ENCODE results near the gene C2.
"Not testable (repeated sequence)": the region's sequence is repeated elsewhere in the genome, so short reads cannot be mapped to it uniquely, and the experiment has no call there.

Gene C2

DNA sequence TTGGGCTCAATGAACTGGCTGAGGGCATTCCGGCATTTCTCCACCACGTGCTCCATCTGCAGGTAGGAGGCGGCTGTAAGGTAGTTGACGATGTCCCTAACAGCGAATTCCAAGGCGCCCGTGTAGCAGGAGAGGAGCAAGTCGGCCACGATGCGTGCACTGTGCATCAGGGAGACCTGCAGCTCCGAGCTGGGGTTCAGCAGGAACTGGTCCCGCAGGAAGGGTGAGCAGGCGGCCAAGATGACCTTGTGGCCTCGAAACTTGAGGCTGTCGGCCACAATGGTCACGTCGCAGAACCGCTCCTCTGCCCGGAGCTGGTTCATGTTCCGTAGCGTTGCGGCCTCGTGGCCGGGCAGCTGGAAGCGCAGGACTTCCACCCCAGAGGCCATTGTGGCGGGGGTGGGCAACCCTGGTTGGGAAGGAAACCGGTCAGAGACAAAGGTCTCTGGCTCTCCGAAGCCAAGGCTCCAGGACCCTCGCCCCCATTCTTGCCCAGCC is 26.6 kb upstream of the C2 start:
- no peak for DNase-seq
- Histone ChIP-seq H3K36me3 (peaks cover 6% of the 10 kb centered on the region), H3K4me1 (peaks cover 2% of the 10 kb centered on the region; the same call in 1 of the 2 replicates), H3K27me3 (no peaks in the 10 kb centered on the region), H3K9me3 (no peaks in the 10 kb centered on the region), H3K4me3 (ENCODE audit: low read depth, low read length) (peak overlapping the region; percentile 72)
- TF ChIP-seq, protein P1, sequence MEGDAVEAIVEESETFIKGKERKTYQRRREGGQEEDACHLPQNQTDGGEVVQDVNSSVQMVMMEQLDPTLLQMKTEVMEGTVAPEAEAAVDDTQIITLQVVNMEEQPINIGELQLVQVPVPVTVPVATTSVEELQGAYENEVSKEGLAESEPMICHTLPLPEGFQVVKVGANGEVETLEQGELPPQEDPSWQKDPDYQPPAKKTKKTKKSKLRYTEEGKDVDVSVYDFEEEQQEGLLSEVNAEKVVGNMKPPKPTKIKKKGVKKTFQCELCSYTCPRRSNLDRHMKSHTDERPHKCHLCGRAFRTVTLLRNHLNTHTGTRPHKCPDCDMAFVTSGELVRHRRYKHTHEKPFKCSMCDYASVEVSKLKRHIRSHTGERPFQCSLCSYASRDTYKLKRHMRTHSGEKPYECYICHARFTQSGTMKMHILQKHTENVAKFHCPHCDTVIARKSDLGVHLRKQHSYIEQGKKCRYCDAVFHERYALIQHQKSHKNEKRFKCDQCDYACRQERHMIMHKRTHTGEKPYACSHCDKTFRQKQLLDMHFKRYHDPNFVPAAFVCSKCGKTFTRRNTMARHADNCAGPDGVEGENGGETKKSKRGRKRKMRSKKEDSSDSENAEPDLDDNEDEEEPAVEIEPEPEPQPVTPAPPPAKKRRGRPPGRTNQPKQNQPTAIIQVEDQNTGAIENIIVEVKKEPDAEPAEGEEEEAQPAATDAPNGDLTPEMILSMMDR (IDR thresholded peaks at IDR 0.05; ENCODE audit: low read depth, low read length): no peak

DNA sequence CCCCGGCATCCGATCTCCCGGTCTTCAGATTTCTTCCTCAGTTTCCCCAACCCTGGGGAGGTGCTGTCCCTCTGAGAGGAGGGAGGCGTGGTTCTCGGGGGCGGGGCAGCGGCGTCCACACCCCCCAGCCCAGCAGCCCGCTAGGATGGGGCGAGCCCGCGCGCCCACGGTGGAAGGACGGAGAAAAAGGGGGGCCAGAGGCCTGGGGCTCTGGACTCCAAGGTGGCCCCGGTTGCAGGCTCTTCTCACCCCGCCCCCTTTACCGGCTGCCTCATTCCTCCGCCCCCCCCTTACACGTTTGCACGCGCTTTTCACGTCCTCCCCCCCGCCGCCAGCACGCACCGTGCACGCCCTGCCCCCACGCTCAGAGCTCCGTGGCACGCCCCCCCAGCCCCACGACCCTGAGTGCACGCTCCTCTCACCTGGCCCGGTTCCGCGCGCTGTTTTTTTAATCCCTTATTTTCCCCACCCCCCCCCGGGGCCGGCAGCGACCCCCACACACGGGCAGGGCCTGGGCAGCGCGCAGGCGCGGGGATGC is 26.0 kb upstream of the C2 start:
- peaks cover 2% of the 10 kb centered on the region; the same call in 1 of the 2 replicates for H3K4me1 ChIP-seq
- no peaks in the 10 kb centered on the region for H3K27me3 ChIP-seq
- H3K36me3 ChIP-seq: peaks cover under 1% of the 10 kb centered on the region; the same call in 1 of the 2 replicates
- H3K4me3 ChIP-seq (ENCODE audit: low read depth, low read length): peak overlapping the region; percentile 72
- H3K9me3 ChIP-seq: no peaks in the 10 kb centered on the region
- DNase-seq: peak; percentile 42
- TF ChIP-seq, protein P1 (IDR thresholded peaks at IDR 0.05; ENCODE audit: low read depth, low read length): no peak

GRCh38 chr6:31901953-31902643 is 25.4 kb upstream of the C2 start, which contains the start of gene ZBTB12:
ZBTB12 (minus strand) TSS chr6:31902086; CDS start chr6:31901305, 781 bp downstream.
- DNase-seq: peak; percentile 92
- TF ChIP-seq, protein P1 (IDR thresholded peaks at IDR 0.05; ENCODE audit: low read depth, low read length): no peak
- Histone ChIP-seq H3K9me3 (no peaks in the 10 kb centered on the region), H3K27me3 (no peaks in the 10 kb centered on the region), H3K4me3 (ENCODE audit: low read depth, low read length) (peak within 1 kb of the TSS; percentile 72), H3K4me1 (peaks cover 2% of the 10 kb centered on the region; the same call in 1 of the 2 replicates), H3K36me3 (no peaks in the 10 kb centered on the region)

DNA sequence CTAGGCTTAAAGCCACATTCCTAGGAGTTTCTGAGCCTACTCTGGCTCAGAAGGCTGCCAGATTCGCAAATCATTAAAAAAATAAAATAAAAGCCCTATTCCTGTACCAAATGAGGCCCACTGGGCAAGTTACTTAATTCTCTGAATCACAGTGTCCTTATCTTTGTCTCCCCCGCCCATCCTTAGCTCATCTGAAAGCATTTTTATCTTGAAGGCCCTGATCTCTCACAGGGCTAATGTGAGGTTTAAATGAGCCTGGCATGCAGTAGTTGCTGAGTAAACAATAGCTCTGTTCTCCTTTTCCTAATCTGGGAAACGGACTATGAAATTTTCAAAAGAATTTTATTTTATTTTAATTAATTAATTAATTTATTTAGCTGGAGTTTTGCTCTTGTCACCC is 23.6 kb upstream of the C2 start:
- Histone ChIP-seq H3K4me1 (no peaks in the 10 kb centered on the region), H3K4me3 (ENCODE audit: low read depth, low read length) (no peak overlapping the region), H3K36me3 (no peaks in the 10 kb centered on the region), H3K9me3 (no peaks in the 10 kb centered on the region), H3K27me3 (no peaks in the 10 kb centered on the region)
- no peak for DNase-seq
- TF ChIP-seq, protein P1 (IDR thresholded peaks at IDR 0.05; ENCODE audit: low read depth, low read length): no peak

- H3K4me1 ChIP-seq: no peaks in the 10 kb centered on the region
- no peaks in the 10 kb centered on the region for H3K36me3 ChIP-seq
- no peaks in the 10 kb centered on the region for H3K9me3 ChIP-seq
- no peaks in the 10 kb centered on the region for H3K27me3 ChIP-seq
- no peak for DNase-seq
- TF ChIP-seq, protein P1 (IDR thresholded peaks at IDR 0.05; ENCODE audit: low read depth, low read length): no peak
- H3K4me3 ChIP-seq (ENCODE audit: low read depth, low read length): no peak overlapping the region
Measured at GRCh38 chr6:31905041-31905440, 22.5 kb upstream of the C2 start.

- H3K4me3 ChIP-seq (ENCODE audit: low read depth, low read length): no peak overlapping the region
- TF ChIP-seq, protein P1 (IDR thresholded peaks at IDR 0.05; ENCODE audit: low read depth, low read length): no peak
- no peaks in the 10 kb centered on the region for H3K4me1 ChIP-seq
- no peaks in the 10 kb centered on the region for H3K36me3 ChIP-seq
- H3K9me3 ChIP-seq: no peaks in the 10 kb centered on the region
- no peak for DNase-seq
- H3K27me3 ChIP-seq: no peaks in the 10 kb centered on the region
Measured at GRCh38 chr6:31906122-31906521, 21.4 kb upstream of the C2 start.

DNA sequence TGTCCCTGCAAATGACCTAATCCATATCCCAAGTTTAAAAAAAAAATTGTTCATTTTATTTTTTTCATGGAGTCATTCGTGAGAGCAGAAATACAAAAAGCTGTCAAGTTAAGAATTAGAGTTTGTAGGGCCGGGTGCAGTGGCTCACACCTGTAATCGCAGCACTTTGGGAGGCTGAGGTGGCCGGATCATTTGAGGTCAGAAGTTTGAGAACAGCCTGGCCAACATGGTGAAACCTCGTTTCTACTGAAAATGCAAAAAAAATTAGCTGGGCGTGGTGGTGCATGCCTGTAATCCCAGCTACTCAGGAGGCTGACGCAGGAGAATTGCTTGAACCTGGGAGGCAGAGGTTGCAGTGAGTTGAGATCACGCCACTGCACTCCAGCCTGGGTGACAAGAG is 20.8 kb upstream of the C2 start:
- not testable (repeated sequence) for H3K4me1 ChIP-seq; H3K36me3 ChIP-seq; H3K4me3 ChIP-seq (ENCODE audit: low read depth, low read length); H3K27me3 ChIP-seq; DNase-seq; H3K9me3 ChIP-seq
